ENCODE data around the gene RGS6. TPM values are rescaled to one million over a fixed set of nuclear protein-coding genes. Genes with fewer than 3 reads are reported as not detected.
A peak's percentile ranks its signal among the peaks of the same experiment; 100 is the strongest.

RGS6 gene
- total and polyA plus RNA-seq, 2 of the 4 experiments (the other 2 are of a cell fraction), result not detected

GRCh38 chr14:72545411-72546311, 613.4 kb downstream of the RGS6 start:
- Histone ChIP-seq H3K27me3 (ENCODE audit: control insufficient read depth, insufficient read depth, low read length) (no peaks in the 10 kb centered on the region), H3K14ac (replicated peaks; ENCODE audit: low read depth, low read length) (no peak overlapping the region), H3K18ac (ENCODE audit: low read depth, low read length) (no peak overlapping the region), H4K91ac (ENCODE audit: insufficient read depth, low read depth, low read length) (no peak overlapping the region), H4K8ac (ENCODE audit: low read depth in 2 of 2, low read length in 2 of 2) (no peak overlapping the region; a peak in 1 of 4 replicates), H2BK15ac (ENCODE audit: low read depth, low read length) (no peak overlapping the region), H4K20me1 (ENCODE audit: insufficient read depth, low read length) (no peaks in the 10 kb centered on the region), H3K9me1 (ENCODE audit: insufficient read depth, low read length) (no peaks in the 10 kb centered on the region; the same call in 1 of the 2 replicates), H2BK120ac (ENCODE audit: low read depth, low read length) (no peak overlapping the region), H3K9me3 (ENCODE audit: control insufficient read depth, insufficient read depth, low read length) (no peaks in the 10 kb centered on the region), H2AK9ac (replicated peaks; ENCODE audit: low read depth, low read length, poor library complexity) (no peak overlapping the region), H2BK20ac (ENCODE audit: low read depth, low read length) (0 out of 2 replicates have a peak overlapping the region, but pooled peaks have one; percentile 16), H3K4me2 (ENCODE audit: low read depth, low read length) (no peak overlapping the region), H3K79me1 (ENCODE audit: low read depth in 1 of 2, low read length in 2 of 2) (no peaks in the 10 kb centered on the region), H3K56ac (ENCODE audit: extremely low read depth, insufficient read depth, low read length) (no peak overlapping the region), H3K36me3 (ENCODE audit: control insufficient read depth, insufficient read depth, low read length) (no peaks in the 10 kb centered on the region), H3K4ac (ENCODE audit: low read depth, low read length) (no peak overlapping the region), H3K4me3 (ENCODE audit: insufficient read depth, low read depth, low read length) (no peak overlapping the region), H3K4me1 (ENCODE audit: control insufficient read depth, insufficient read depth, low read length) (peaks cover 7% of the 10 kb centered on the region), H3K9ac (ENCODE audit: low read depth, low read length) (no peak overlapping the region), H2AK5ac (ENCODE audit: low read depth, low read length) (no peak overlapping the region), H3K27ac (ENCODE audit: insufficient read depth, low read length) (no peak overlapping the region), H4K5ac (ENCODE audit: low read depth, low read length) (no peak overlapping the region), H3K23ac (ENCODE audit: low read depth, low read length) (no peak overlapping the region), H2AFZ (replicated peaks; ENCODE audit: low read length, poor library complexity) (peak overlapping the region; percentile 40), H2BK5ac (ENCODE audit: low read depth, low read length, poor library complexity, severe bottlenecking) (no peak overlapping the region)
- intact Hi-C loops (cut with micrococcal nuclease) (no loop called here), in situ Hi-C loops (cut with MboI; ENCODE audit: low sequenced_read_pairs) (no loop called here), dilution Hi-C loops (cut with HindIII; ENCODE audit: low sequenced_read_pairs, unreplicated experiment) (no loop called here)
- ATAC-seq (ENCODE audit: low read depth), result no peak
- no CpG with 5 or more reads among the region's 13 CpGs for WGBS, 2 experiments (ENCODE audit: extremely low coverage in 2 of 2, insufficient read length in 1 of 2)
- CTCF ChIA-PET, result interaction anchor here (1.1 to 1.6 kb wide), 2 partner anchors 9 to 63 kb away, joined by 3 to 5 read pairs; no protein-coding TSS in a partner anchor
- POLR2A ChIA-PET (ENCODE audit: unreplicated experiment), result no interaction called here
- DNase-seq, result no peak
- TF ChIP-seq FOS (IDR thresholded peaks at IDR 0.05; ENCODE audit: low read depth, low read length) (no peak), RFX5 (IDR thresholded peaks at IDR 0.05; ENCODE audit: low read depth, low read length) (no peak), CEBPB (IDR thresholded peaks at IDR 0.05; ENCODE audit: low read depth, low read length) (no peak), POLR2A (IDR thresholded peaks at IDR 0.05; ENCODE audit: low read depth, low read length) (no peak), MAFK (IDR thresholded peaks at IDR 0.05; ENCODE audit: low read depth, low read length) (no peak), NFE2L2 (IDR thresholded peaks at IDR 0.05; ENCODE audit: low read depth, low read length) (no peak)
- no TSS peak for BruUV-seq (replicated peaks)
